Gastrocnemius medialis (tissue), 4 donors: ENCODE results near the gene CRKL. TPM values are rescaled to one million over a fixed set of nuclear protein-coding genes. Genes with fewer than 3 reads are reported as not detected.

Source experiments
- ATAC-seq, 2 donors: fragments of 150-250 bp; one replicate each; pipeline ENCODE4 v1.9.1; 2016
- DNase-seq, 2 donors: peaks; one replicate each; pipeline ENCODE4 v3.0.0-alpha.2; 2019
- H3K27ac ChIP-seq, 4 donors: fragments of 200-600 bp; sonication (generic); 1 replicate in 1 of 4; 2 replicates in 3 of 4; pipeline ENCODE4 v1.5.1; 2016 to 2018; ENCODE audit warnings: mild to moderate bottlenecking in 2 of 4, moderate library complexity in 1 of 4
- H3K27me3 ChIP-seq, 3 donors: fragments of 200-600 bp; sonication (generic) in 2 of 3; 1 replicate in 1 of 3; 2 replicates in 2 of 3; pipeline versions ENCODE4 v1.5.1 to v1.6.0; 2016 to 2019; ENCODE audit warnings: mild to moderate bottlenecking in 1 of 3, moderate library complexity in 1 of 3
- H3K36me3 ChIP-seq, 2 donors: fragments of 200-600 bp; sonication (generic) in 1 of 2; one replicate each; pipeline ENCODE4 v1.5.1; 2017 to 2018
- H3K4me1 ChIP-seq, 2 donors: fragments of 200-600 bp; sonication (generic) in 1 of 2; one replicate each; pipeline ENCODE4 v1.5.1; 2016 to 2017; ENCODE audit warnings: mild to moderate bottlenecking in 2 of 2
- H3K4me3 ChIP-seq, 4 donors: fragments of 200-600 bp; sonication (generic) in 3 of 4; 1 replicate in 1 of 4; 2 replicates in 3 of 4; pipeline ENCODE4 v1.5.1; 2016 to 2019; ENCODE audit warnings: mild to moderate bottlenecking in 2 of 4
- H3K9me3 ChIP-seq, 3 donors: fragments of 200-600 bp; sonication (generic) in 2 of 3; 1 replicate in 1 of 3; 2 replicates in 2 of 3; pipeline ENCODE4 v1.5.1; 2016 to 2019
- POLR2A ChIP-seq, 2 donors: fragments of 450-650 bp; IDR thresholded peaks; one replicate each; pipeline ENCODE4 v1.6.1; 2017; ENCODE audit warnings: antibody characterized with exemption in 2 of 2, mild to moderate bottlenecking in 2 of 2, moderate library complexity in 2 of 2
- in situ Hi-C, 4 donors: fragments of 200-750 bp; cut with MboI; loops; one replicate each; pipeline versions ENCODE4 v1.15.0 to v1.8.0; 2017; ENCODE audit warnings: low sequenced_read_pairs in 4 of 4
- intact Hi-C: fragments of 100-400 bp; cut with DNase I; formaldehyde crosslinking; loops from one replicate; pipeline ENCODE4 v1.15.1; 2023; ENCODE audit warnings: low total_unique reads
- total RNA-seq, 4 donors: library from RNA; depleted of rRNA; stranded (reverse); fragments of >200 nt; gene quantifications; one replicate each; pipeline versions ENCODE4 v1.1.0 to v1.2.3, GENCODE V29; 2016
- TF ChIP-seq, protein P1 (sequence below), 5 experiments: fragments of 450-650 bp in 3 of 5; fragments of 200-600 bp in 2 of 5; sonication (generic) in 2 of 5; IDR thresholded peaks in 4 of 5; conservative IDR thresholded peaks in 1 of 5; 1 replicate in 4 of 5; 2 replicates in 1 of 5; pipeline ENCODE4 v1.5.1; 2016 to 2019; ENCODE audit warnings: antibody characterized with exemption in 5 of 5, mild to moderate bottlenecking in 3 of 5, moderate library complexity in 3 of 5

CRKL gene
- total RNA-seq, 4 donors from 2014 or later, result 73.3 to 109 (median 84.7) TPM

DNA sequence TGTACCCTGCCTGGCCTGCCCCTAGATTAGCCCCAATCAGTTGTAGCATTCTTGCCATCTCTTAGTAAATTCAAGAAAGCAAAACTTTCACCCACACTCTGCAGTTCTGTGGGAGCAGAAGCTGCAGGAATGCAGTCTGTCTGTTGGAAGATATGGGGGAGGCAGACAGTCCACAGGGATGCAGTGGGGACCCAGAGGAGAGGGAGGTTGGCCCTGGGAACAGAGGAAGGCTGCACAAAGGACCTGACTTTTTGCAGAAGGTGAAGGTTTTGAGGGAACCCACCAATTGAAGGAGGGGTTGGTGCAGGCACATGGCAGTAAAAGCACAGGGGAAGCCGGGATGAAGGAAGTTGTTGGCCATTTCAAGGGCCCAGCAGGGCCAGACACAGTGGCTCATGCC, 41.9 kb upstream of the CRKL start:
- Histone ChIP-seq H3K27me3 (no peaks in the 10 kb centered on the region), H3K27ac (no peak overlapping the region), H3K4me3 (no peak overlapping the region), H3K9me3 (no peaks in the 10 kb centered on the region), H3K4me1 (no peaks in the 10 kb centered on the region), H3K36me3 (peaks cover 0 to 56% of the 10 kb centered on the region in 2 donors)
- intact Hi-C loops, result no loop called here
- no peak for TF ChIP-seq POLR2A (IDR thresholded peaks at IDR 0.05)
- TF ChIP-seq, protein P1, sequence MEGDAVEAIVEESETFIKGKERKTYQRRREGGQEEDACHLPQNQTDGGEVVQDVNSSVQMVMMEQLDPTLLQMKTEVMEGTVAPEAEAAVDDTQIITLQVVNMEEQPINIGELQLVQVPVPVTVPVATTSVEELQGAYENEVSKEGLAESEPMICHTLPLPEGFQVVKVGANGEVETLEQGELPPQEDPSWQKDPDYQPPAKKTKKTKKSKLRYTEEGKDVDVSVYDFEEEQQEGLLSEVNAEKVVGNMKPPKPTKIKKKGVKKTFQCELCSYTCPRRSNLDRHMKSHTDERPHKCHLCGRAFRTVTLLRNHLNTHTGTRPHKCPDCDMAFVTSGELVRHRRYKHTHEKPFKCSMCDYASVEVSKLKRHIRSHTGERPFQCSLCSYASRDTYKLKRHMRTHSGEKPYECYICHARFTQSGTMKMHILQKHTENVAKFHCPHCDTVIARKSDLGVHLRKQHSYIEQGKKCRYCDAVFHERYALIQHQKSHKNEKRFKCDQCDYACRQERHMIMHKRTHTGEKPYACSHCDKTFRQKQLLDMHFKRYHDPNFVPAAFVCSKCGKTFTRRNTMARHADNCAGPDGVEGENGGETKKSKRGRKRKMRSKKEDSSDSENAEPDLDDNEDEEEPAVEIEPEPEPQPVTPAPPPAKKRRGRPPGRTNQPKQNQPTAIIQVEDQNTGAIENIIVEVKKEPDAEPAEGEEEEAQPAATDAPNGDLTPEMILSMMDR (IDR thresholded peaks at IDR 0.05 in 4 of 5, conservative IDR thresholded peaks at IDR 0.05 in 1 of 5), result no peak
- no peak for DNase-seq
- no peak for ATAC-seq
- in situ Hi-C loops, result no loop called here

GRCh38 chr22:20877715-20878114, 39.5 kb upstream of the CRKL start:
- intact Hi-C loops (no loop called here), in situ Hi-C loops (no loop called here)
- Histone ChIP-seq H3K9me3 (no peaks in the 10 kb centered on the region), H3K4me3 (no peak overlapping the region), H3K27me3 (no peaks in the 10 kb centered on the region), H3K36me3 (peaks cover 0 to 56% of the 10 kb centered on the region in 2 donors), H3K27ac (no peak overlapping the region), H3K4me1 (no peaks in the 10 kb centered on the region)
- no peak for DNase-seq
- ATAC-seq, result no peak
- no peak for TF ChIP-seq POLR2A (IDR thresholded peaks at IDR 0.05)
- TF ChIP-seq, protein P1 (IDR thresholded peaks at IDR 0.05 in 4 of 5, conservative IDR thresholded peaks at IDR 0.05 in 1 of 5), result no peak

- TF ChIP-seq POLR2A (IDR thresholded peaks at IDR 0.05), result no peak
- TF ChIP-seq, protein P1 (IDR thresholded peaks at IDR 0.05 in 4 of 5, conservative IDR thresholded peaks at IDR 0.05 in 1 of 5), result no peak
- DNase-seq (no peak), ATAC-seq (no peak)
Measured at GRCh38 chr22:20881231-20881630, 36.0 kb upstream of the CRKL start.

DNA sequence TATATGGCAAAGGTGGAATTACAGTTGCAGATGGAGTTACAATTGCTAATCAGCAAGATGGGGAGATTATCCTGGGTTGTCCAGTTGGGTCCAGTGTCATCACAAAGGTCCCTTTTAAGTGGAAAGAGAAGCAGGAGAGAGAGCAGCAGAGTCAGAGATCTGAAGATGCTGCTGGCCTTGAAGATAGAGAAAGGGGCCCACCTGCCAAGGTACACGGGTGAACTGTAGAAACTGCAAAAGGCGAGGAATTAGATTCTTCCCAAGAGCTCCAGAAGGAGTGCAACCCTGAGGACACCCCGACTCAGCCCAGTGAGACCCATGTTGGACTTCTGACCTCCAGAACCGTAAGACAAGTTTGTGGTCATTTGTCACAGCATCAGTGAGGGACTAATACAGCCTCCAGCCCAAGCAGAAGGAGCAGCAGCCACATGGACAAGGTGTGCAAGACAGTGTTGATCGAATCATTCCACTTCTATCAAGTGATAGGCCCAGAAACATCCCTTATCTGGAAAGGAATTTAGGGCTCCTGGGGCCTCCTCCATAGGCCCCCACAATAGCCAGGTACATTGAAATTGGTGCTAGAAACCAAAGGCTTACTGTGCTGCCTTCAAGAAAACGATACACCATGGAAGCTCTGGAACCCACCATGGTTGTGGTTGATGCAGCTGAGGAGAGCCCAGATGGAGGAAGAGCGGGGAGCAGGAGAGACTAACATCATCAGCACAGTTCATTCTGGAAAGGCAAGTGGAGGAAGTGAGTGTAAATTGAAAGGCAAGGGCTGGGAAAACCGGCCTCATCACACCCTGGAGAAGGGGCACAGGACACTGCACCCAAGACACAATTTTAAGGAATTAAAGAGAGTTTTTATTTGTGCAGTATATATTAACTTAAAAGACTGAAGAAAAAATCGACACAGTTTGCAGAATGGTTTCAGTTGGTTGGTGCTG, 35.1 kb upstream of the CRKL start:
- no peak for DNase-seq
- Histone ChIP-seq H3K4me1 (no peaks in the 10 kb centered on the region), H3K27me3 (no peaks in the 10 kb centered on the region), H3K9me3 (no peaks in the 10 kb centered on the region), H3K36me3 (peaks cover 0 to 54% of the 10 kb centered on the region in 2 donors), H3K4me3 (no peak overlapping the region), H3K27ac (no peak overlapping the region)
- no peak for ATAC-seq
- intact Hi-C loops, result loop anchor here (10.0 kb wide), 2 partner anchors 73 to 123 kb away; partner anchors contain the start of gene THAP7
- TF ChIP-seq, protein P1 (IDR thresholded peaks at IDR 0.05 in 4 of 5, conservative IDR thresholded peaks at IDR 0.05 in 1 of 5), result no peak
- no peak for TF ChIP-seq POLR2A (IDR thresholded peaks at IDR 0.05)
- in situ Hi-C loops, result loop anchor here in 1 of 4 donors (10.0 kb wide), 1 partner anchor 123 kb away; the partner anchor contains the start of gene THAP7

More at GRCh38 chr22:20881231-20881630, 36.0 kb upstream of the CRKL start:
- intact Hi-C loops (loop anchor here (10.0 kb wide), 2 partner anchors 74 to 124 kb away; partner anchors contain the start of gene THAP7), in situ Hi-C loops (loop anchor here in 1 of 4 donors (10.0 kb wide), 1 partner anchor 124 kb away; the partner anchor contains the start of gene THAP7)
- no peaks in the 10 kb centered on the region for H3K4me1 ChIP-seq
- peaks cover 0 to 56% of the 10 kb centered on the region in 2 donors for H3K36me3 ChIP-seq
- H3K27ac ChIP-seq, result no peak overlapping the region
- no peaks in the 10 kb centered on the region for H3K27me3 ChIP-seq
- no peaks in the 10 kb centered on the region for H3K9me3 ChIP-seq
- H3K4me3 ChIP-seq, result no peak overlapping the region
